Mammary epithelial cell (primary cell): ENCODE results near the gene OR51Q1.

Experiments
- EZH2 ChIP-seq: IDR thresholded peaks from 2 replicates; pipeline ENCODE4 v1.6.1; 2012; ENCODE audit warnings: low read length, inconsistent platforms, borderline replicate concordance
- TF ChIP-seq, protein P1 (sequence below), 2 donors: IDR thresholded peaks in 1 of 2; conservative IDR thresholded peaks in 1 of 2; 2 replicates each; pipeline ENCODE4 v1.5.1; 2011 to 2012; ENCODE audit warnings: inconsistent platforms in 2 of 2, low read length in 2 of 2, mild to moderate bottlenecking in 2 of 2, control low read depth in 1 of 2, low read depth in 1 of 2; ENCODE audit not compliant: insufficient read depth in 1 of 2; ENCODE audit errors: extremely low read depth in 1 of 2

GRCh38 chr11:5441414-5441813 is 19.5 kb downstream of the OR51Q1 start, which contains the start of gene OR51I1:
- TF ChIP-seq, protein P1, sequence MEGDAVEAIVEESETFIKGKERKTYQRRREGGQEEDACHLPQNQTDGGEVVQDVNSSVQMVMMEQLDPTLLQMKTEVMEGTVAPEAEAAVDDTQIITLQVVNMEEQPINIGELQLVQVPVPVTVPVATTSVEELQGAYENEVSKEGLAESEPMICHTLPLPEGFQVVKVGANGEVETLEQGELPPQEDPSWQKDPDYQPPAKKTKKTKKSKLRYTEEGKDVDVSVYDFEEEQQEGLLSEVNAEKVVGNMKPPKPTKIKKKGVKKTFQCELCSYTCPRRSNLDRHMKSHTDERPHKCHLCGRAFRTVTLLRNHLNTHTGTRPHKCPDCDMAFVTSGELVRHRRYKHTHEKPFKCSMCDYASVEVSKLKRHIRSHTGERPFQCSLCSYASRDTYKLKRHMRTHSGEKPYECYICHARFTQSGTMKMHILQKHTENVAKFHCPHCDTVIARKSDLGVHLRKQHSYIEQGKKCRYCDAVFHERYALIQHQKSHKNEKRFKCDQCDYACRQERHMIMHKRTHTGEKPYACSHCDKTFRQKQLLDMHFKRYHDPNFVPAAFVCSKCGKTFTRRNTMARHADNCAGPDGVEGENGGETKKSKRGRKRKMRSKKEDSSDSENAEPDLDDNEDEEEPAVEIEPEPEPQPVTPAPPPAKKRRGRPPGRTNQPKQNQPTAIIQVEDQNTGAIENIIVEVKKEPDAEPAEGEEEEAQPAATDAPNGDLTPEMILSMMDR (conservative IDR thresholded peaks at IDR 0.05 in 1 of 2, IDR thresholded peaks at IDR 0.05 in 1 of 2; ENCODE audit: extremely low read depth in 1 of 2, insufficient read depth in 1 of 2, low read depth in 1 of 2, low read length in 2 of 2): no peak
- no peak for TF ChIP-seq EZH2
